T-helper 2 cell treated with Interferon-gamma antibody and Interleukin-4, amounts not matched to agents 5 μg/mL and 100 μg/mL, for 36 hours (primary cell): Measurements from ENCODE around the gene CHCHD6.
"Not testable (repeated sequence)": the region's sequence is repeated elsewhere in the genome, so short reads cannot be mapped to it uniquely, and the experiment has no call there.

Experiments
- DNase-seq: peaks from one replicate; pipeline ENCODE4 v3.0.0; 2021; ENCODE audit warnings: low spot score
- H3K27ac Mint-ChIP-seq: one replicate; pipeline ENCODE4 v1.8.0; 2021; ENCODE audit warnings: mild to moderate bottlenecking, mixed read lengths
- H3K27me3 Mint-ChIP-seq: one replicate; pipeline ENCODE4 v1.8.0; 2021; ENCODE audit warnings: low read depth, mixed read lengths
- H3K36me3 Mint-ChIP-seq: one replicate; pipeline ENCODE4 v1.8.0; 2021; ENCODE audit warnings: low read depth, mixed read lengths
- H3K4me1 Mint-ChIP-seq: one replicate; pipeline ENCODE4 v1.8.0; 2021; ENCODE audit warnings: low read depth, mixed read lengths
- H3K4me3 Mint-ChIP-seq: one replicate; pipeline ENCODE4 v1.8.0; 2022; ENCODE audit warnings: mild to moderate bottlenecking, moderate library complexity, mixed read lengths
- H3K9me3 Mint-ChIP-seq: one replicate; pipeline ENCODE4 v1.8.0; 2021; ENCODE audit warnings: mixed read lengths

Gene CHCHD6

DNA sequence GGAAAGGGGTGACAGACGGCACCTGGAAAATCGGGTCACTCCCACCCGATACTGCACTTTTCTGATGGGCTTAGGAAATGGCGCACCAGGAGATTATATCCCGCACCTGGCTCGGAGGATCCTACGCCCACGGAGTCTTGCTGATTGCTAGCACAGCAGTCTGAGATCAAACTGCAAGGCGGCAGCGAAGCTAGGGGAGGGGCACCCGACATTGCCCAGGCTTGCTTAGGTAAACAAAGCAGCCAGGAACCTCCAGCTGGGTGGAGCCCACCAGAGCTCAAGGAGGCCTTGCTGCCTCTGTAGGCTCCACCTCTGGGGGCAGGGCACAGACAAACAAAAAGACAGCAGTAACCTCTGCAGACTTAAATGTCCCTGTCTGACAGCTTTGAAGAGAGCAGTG is 97.3 kb downstream of the CHCHD6 start:
- H3K36me3 Mint-ChIP-seq, DNase-seq, H3K4me3 Mint-ChIP-seq, H3K27ac Mint-ChIP-seq, H3K27me3 Mint-ChIP-seq, H3K4me1 Mint-ChIP-seq: not testable (repeated sequence)
- H3K9me3 Mint-ChIP-seq: peaks cover 12% of the 10 kb centered on the region

DNA sequence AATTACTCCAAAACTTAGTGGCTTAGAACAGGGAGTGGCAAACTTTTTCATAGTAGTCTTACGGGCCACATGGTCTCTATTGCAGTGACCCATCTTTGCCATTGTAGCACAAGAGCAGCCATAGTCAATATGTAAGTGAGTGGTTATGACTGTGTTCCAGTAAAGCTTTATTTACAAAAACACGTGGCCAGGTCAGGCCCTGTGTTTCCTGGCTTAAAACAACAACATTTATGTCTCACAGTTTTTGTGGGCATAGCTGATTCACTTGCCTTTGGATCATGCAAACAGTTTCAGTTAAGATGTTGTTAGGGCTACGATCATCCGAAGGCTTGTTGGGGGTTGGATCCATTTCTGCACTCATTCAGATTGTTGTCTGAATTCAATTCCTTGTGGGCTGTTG is 103.8 kb downstream of the CHCHD6 start:
- Mint-ChIP-seq H3K27me3 (no peaks in the 10 kb centered on the region), H3K36me3 (no peaks in the 10 kb centered on the region), H3K9me3 (no peaks in the 10 kb centered on the region), H3K27ac (no peak overlapping the region), H3K4me1 (no peaks in the 10 kb centered on the region), H3K4me3 (no peak overlapping the region)
- no peak for DNase-seq

DNA sequence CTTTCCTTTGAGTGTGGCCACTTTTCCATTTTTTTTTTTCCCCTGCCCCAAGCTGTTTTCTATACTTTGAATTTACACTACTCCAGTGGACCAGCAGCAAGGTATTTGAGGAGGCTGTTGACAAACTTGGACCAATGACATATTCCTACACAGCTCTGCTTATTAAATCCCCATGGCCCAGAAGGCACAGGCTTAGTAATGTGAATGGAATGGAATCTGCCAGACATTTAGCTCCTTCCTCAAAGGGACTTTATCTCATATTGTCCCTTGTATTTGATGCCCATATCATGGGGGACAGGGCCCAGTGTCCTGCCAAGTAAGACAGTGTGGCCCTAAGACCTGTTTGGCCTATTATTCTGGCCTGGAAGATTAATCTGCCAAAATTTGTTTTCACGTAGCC is 107.5 kb downstream of the CHCHD6 start:
- Mint-ChIP-seq H3K27me3 (no peaks in the 10 kb centered on the region), H3K27ac (no peak overlapping the region), H3K9me3 (no peaks in the 10 kb centered on the region), H3K4me1 (no peaks in the 10 kb centered on the region), H3K4me3 (no peak overlapping the region), H3K36me3 (no peaks in the 10 kb centered on the region)
- DNase-seq: no peak

- H3K4me3 Mint-ChIP-seq: no peak overlapping the region
- no peak overlapping the region for H3K27ac Mint-ChIP-seq
- DNase-seq: no peak
- no peaks in the 10 kb centered on the region for H3K9me3 Mint-ChIP-seq
- no peaks in the 10 kb centered on the region for H3K4me1 Mint-ChIP-seq
- H3K36me3 Mint-ChIP-seq: no peaks in the 10 kb centered on the region
- H3K27me3 Mint-ChIP-seq: no peaks in the 10 kb centered on the region
Observed at GRCh38 chr3:126816298-126816697, 112.3 kb downstream of the CHCHD6 start.

- Mint-ChIP-seq H3K4me1 (no peaks in the 10 kb centered on the region), H3K9me3 (peaks cover 6% of the 10 kb centered on the region), H3K36me3 (no peaks in the 10 kb centered on the region), H3K27ac (no peak overlapping the region), H3K27me3 (peaks cover 2% of the 10 kb centered on the region), H3K4me3 (no peak overlapping the region)
- no peak for DNase-seq
Observed at GRCh38 chr3:126816986-126817777, 113.1 kb downstream of the CHCHD6 start.

DNA sequence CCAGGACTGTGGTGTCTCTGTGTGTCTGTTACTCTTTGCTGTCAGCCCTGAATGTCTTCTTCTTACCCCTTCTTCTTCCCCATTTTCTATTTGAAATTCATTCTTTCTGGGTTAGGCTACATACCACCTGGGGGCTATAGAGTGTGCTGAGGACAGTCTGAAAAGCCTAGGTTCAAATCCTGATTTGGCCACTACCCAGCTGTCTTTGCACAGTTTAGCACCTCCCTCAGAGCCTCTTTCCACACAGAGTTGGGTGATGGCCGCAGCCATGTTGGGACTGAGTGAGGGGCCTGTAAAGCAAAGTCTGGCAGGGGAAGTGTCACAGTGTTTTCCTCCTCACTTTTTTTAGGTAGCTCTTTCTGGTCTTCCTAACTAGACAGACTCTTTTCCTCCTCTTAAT is 113.7 kb downstream of the CHCHD6 start:
- no peaks in the 10 kb centered on the region for H3K36me3 Mint-ChIP-seq
- peaks cover 2% of the 10 kb centered on the region for H3K27me3 Mint-ChIP-seq
- H3K9me3 Mint-ChIP-seq: peaks cover 6% of the 10 kb centered on the region
- no peak overlapping the region for H3K4me3 Mint-ChIP-seq
- no peak overlapping the region for H3K27ac Mint-ChIP-seq
- no peak for DNase-seq
- no peaks in the 10 kb centered on the region for H3K4me1 Mint-ChIP-seq

GRCh38 chr3:126818400-126819095 is 114.5 kb downstream of the CHCHD6 start:
- Mint-ChIP-seq H3K36me3 (no peaks in the 10 kb centered on the region), H3K4me1 (no peaks in the 10 kb centered on the region), H3K9me3 (peaks cover 6% of the 10 kb centered on the region), H3K27me3 (peaks cover 2% of the 10 kb centered on the region), H3K4me3 (no peak overlapping the region), H3K27ac (no peak overlapping the region)
- DNase-seq: no peak

DNA sequence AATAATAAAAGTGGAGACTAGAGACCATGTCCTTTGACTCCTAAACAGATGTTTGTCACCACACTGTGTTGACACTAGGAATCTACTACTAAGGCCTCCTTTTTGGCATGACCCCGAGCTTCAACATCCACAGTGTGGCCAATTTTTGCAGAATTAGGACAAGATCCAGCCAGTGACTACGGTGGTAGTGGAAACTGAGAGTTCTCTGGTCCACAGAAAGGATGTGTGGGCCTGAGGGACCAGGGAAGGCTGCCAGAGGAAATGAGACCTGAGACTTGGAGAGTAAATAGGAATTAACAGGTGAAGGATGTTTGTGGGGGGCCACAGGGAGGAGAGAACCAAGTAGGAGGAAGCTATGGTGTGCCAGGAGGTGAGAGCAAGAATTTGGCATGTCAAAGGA is 122.7 kb downstream of the CHCHD6 start:
- Mint-ChIP-seq H3K9me3 (peaks cover 4% of the 10 kb centered on the region), H3K4me1 (peaks cover 5% of the 10 kb centered on the region), H3K27ac (no peak overlapping the region), H3K36me3 (no peaks in the 10 kb centered on the region), H3K27me3 (peaks cover 2% of the 10 kb centered on the region), H3K4me3 (no peak overlapping the region)
- no peak for DNase-seq

- no peak overlapping the region for H3K27ac Mint-ChIP-seq
- DNase-seq: no peak
- no peaks in the 10 kb centered on the region for H3K36me3 Mint-ChIP-seq
- no peaks in the 10 kb centered on the region for H3K9me3 Mint-ChIP-seq
- H3K27me3 Mint-ChIP-seq: no peaks in the 10 kb centered on the region
- peaks cover 5% of the 10 kb centered on the region for H3K4me1 Mint-ChIP-seq
- H3K4me3 Mint-ChIP-seq: no peak overlapping the region
Observed at GRCh38 chr3:126827121-126827520, 123.1 kb downstream of the CHCHD6 start.

DNA sequence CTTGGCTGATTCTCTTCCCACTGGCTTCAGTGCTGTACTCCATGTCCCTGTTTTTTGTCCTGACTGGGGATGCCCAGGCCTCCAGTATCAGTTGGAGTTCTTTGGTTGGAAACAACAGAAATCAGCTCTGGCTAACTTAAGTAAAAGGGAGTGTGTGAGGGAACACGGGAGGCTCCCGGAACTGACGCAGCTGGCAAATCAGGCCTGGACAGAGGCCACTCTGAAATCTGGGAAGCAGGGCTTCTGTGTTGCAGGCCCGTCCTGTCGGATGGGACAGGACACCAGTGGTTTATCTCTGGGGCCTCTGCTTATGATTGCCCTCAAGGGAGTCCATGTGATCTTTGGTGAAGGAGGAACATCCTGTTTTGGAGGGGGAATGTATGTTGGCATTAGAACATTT is 124.3 kb downstream of the CHCHD6 start:
- no peak for DNase-seq
- Mint-ChIP-seq H3K4me3 (no peak overlapping the region), H3K27me3 (no peaks in the 10 kb centered on the region), H3K27ac (no peak overlapping the region), H3K36me3 (no peaks in the 10 kb centered on the region), H3K9me3 (no peaks in the 10 kb centered on the region), H3K4me1 (peaks cover 5% of the 10 kb centered on the region)

DNA sequence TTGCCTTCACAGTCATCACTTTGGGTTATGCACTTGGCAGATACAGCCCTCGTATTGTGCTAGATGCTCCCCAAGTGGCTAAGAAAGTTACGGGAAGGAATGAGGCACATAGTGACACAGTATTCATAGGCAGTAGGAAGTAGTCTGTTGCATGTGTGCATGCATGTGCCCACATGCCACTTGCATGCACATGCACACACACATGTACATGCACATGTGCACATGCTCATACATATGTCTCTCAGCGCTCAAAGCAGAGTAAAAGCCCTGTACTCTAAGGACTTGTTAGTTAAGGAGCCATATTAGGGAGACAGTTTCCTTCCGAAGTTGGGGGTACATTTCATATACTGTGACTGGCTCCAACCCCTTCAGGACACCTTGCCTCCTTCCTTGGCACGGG is 128.9 kb downstream of the CHCHD6 start:
- H3K36me3 Mint-ChIP-seq: no peaks in the 10 kb centered on the region
- no peaks in the 10 kb centered on the region for H3K27me3 Mint-ChIP-seq
- no peak for DNase-seq
- no peak overlapping the region for H3K4me3 Mint-ChIP-seq
- no peak overlapping the region for H3K27ac Mint-ChIP-seq
- H3K4me1 Mint-ChIP-seq: peaks cover 5% of the 10 kb centered on the region
- no peaks in the 10 kb centered on the region for H3K9me3 Mint-ChIP-seq

DNA sequence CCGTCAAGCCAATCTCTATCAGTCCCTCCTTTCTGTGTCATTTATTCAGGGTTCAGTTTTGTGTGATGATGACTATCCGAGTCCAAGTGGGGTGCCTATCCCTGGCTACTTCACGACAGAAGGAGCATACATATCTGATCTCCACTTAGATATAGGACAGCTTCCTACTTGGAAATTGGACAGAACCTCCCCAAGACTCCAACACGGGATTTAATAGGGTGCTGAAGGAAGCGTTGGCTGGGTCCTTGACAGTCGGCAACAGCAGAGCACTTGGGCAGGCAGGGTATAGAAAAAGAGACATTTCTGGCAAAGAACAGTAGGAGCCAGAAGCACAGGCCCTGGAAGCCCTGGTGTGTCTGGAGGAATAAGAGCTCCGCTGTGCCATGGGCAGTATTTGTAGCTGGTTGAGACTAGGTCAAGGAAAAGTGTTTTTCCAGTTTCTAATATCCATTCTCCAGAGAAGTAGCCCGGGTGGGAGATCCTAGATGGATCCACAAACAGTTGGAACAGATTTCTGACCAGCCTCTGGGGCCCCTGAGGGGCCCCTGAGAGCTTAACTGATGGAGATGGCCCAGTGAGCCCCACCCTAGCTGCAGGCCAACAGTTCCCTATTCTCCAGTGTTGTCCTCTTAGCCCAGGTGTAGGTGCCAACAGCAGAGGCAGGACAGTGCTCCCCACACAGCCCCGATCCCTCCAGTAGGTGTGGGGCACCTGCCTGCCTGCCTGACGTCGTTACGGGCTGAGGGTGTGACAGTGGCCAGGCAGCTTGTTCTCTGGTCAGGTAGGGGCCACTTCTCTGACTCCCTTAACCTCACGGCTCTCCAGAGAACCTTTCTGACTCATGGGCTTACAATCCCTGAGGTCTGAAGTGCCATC is 130.8 kb downstream of the CHCHD6 start:
- Mint-ChIP-seq H3K9me3 (no peaks in the 10 kb centered on the region), H3K4me1 (no peaks in the 10 kb centered on the region), H3K4me3 (no peak overlapping the region), H3K27ac (no peak overlapping the region), H3K27me3 (no peaks in the 10 kb centered on the region), H3K36me3 (no peaks in the 10 kb centered on the region)
- no peak for DNase-seq

DNA sequence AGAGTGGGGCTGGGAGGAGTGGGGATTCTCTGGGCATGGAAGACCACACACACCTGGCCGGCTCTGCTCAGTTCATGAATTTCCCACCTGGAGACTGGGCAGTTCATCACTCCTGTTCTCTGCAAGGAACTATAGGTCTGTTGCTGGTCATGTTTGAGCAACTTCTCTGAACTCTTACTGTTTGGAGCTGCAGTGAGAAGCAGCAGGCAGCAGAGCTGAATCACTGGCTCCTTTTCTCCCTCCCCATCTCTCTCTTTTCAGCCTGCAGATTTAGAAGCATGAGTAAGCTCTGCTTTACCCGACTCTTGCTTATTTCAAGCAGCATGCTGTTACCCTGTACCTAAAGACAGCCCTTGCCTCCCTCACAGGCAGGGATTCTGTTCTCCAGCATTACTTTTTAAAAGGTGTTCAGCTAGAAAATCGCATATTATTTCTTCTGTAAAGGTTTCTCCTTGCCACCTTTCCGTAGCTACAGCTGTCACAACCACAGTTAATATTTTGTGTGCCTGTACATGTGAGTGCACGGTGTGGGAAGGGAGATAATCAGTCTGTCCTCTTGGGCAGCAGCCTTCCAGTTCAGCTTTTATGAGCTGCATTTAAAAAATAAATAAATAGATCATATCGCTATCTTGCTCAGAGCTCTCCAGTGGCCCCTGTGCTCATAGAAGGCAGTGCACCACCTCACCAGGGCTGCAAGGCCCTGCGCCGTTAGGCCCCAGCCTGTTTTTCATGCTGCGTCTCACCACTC is 131.6 kb downstream of the CHCHD6 start:
- Mint-ChIP-seq H3K27me3 (no peaks in the 10 kb centered on the region), H3K4me1 (no peaks in the 10 kb centered on the region), H3K27ac (no peak overlapping the region), H3K9me3 (no peaks in the 10 kb centered on the region), H3K4me3 (no peak overlapping the region), H3K36me3 (no peaks in the 10 kb centered on the region)
- DNase-seq: no peak
